SW480 (cell line): ENCODE measurements around the gene IGF1R.

Source experiments
- DNase-seq: peaks from one replicate; pipeline ENCODE4 v3.0.0-alpha.2; 2016; ENCODE audit warnings: low spot score

Gene IGF1R

GRCh38 chr15:98887976-98888375 lies 239.6 kb downstream of the IGF1R start:
- DNase-seq: no peak

GRCh38 chr15:98888820-98889479 lies 240.6 kb downstream of the IGF1R start:
- no peak for DNase-seq

- no peak for DNase-seq
These were observed 241.8 kb downstream of the IGF1R start for GRCh38 chr15:98889930-98890695.

- DNase-seq: no peak
These were observed 243.0 kb downstream of the IGF1R start for GRCh38 chr15:98891301-98891700.

GRCh38 chr15:98893401-98893800 lies 245.1 kb downstream of the IGF1R start:
- DNase-seq: no peak

GRCh38 chr15:98894312-98894711 lies 246.0 kb downstream of the IGF1R start:
- DNase-seq: no peak

- DNase-seq: no peak
These were observed 247.8 kb downstream of the IGF1R start for GRCh38 chr15:98896002-98896721.

GRCh38 chr15:98896802-98897732 lies 248.7 kb downstream of the IGF1R start:
- peak; percentile 90 for DNase-seq

- no peak for DNase-seq
These were observed 249.8 kb downstream of the IGF1R start for GRCh38 chr15:98898122-98898521.

- DNase-seq: no peak
These were observed 251.1 kb downstream of the IGF1R start for GRCh38 chr15:98899272-98900021.

GRCh38 chr15:98900356-98900755 lies 252.0 kb downstream of the IGF1R start:
- no peak for DNase-seq

GRCh38 chr15:98901434-98902072 lies 253.2 kb downstream of the IGF1R start:
- DNase-seq: no peak

- no peak for DNase-seq
These were observed 254.6 kb downstream of the IGF1R start for GRCh38 chr15:98902931-98903330.

GRCh38 chr15:98903377-98904018 lies 255.2 kb downstream of the IGF1R start:
- DNase-seq: no peak

- peak; percentile 60 for DNase-seq
These were observed 256.2 kb downstream of the IGF1R start for GRCh38 chr15:98904544-98904943.

GRCh38 chr15:98905963-98906711 lies 257.8 kb downstream of the IGF1R start:
- DNase-seq: no peak

GRCh38 chr15:98906712-98907083 lies 258.4 kb downstream of the IGF1R start:
- peak; percentile 22 for DNase-seq

GRCh38 chr15:98907927-98908471 lies 259.7 kb downstream of the IGF1R start:
- DNase-seq: no peak
